Right lobe of liver (tissue), 4 donors: ENCODE measurements around the gene DSEL.

Experiments
- POLR2A ChIP-seq: fragments of 450-650 bp; IDR thresholded peaks from one replicate; pipeline ENCODE4 v1.6.1; 2017; ENCODE audit warnings: antibody characterized with exemption, mild to moderate bottlenecking
- TF ChIP-seq, protein P1 (sequence below), 4 donors: fragments of 200-600 bp in 3 of 4; fragments of 450-650 bp in 1 of 4; IDR thresholded peaks; one replicate each; pipeline versions ENCODE4 v1.5.1 to v1.8.0; 2016 to 2022; ENCODE audit warnings: antibody characterized with exemption in 4 of 4, mild to moderate bottlenecking in 2 of 4
- donor health status: DM: no; HTN: no; CAD: no.
- donor health status: DM: no; HTN: no; CAD: no.
- donor health status: DM: no; HTN: yes; CAD: no.

DNA sequence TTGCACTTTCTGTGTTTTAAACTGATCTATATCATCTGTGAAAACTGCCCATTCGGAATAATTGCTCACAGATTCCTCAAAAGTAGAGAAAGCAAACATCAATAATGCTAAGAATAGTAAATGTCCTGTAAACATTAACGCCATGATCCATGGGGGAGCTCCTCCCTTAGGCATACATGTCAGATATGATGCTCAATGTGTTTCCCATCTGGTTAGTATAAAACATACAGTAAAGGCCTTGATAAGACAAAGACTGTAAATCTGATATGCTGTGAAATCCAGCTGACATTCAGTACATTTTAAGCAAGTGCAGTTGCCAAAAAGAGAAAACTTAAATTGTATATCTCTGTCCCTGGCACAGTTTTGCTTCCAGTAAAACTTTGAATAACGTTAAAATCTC, 2.1 kb downstream of the DSEL start:
- no peak for TF ChIP-seq POLR2A
- TF ChIP-seq, protein P1, sequence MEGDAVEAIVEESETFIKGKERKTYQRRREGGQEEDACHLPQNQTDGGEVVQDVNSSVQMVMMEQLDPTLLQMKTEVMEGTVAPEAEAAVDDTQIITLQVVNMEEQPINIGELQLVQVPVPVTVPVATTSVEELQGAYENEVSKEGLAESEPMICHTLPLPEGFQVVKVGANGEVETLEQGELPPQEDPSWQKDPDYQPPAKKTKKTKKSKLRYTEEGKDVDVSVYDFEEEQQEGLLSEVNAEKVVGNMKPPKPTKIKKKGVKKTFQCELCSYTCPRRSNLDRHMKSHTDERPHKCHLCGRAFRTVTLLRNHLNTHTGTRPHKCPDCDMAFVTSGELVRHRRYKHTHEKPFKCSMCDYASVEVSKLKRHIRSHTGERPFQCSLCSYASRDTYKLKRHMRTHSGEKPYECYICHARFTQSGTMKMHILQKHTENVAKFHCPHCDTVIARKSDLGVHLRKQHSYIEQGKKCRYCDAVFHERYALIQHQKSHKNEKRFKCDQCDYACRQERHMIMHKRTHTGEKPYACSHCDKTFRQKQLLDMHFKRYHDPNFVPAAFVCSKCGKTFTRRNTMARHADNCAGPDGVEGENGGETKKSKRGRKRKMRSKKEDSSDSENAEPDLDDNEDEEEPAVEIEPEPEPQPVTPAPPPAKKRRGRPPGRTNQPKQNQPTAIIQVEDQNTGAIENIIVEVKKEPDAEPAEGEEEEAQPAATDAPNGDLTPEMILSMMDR (IDR thresholded peaks at IDR 0.05), result no peak
